ENCODE measurements around the gene GGACT. TPM values are rescaled to one million over a fixed set of nuclear protein-coding genes. Genes with fewer than 3 reads are reported as not detected.

Gene GGACT
- total RNA-seq, 1 experiment from 2014 or later = 2.5 TPM

DNA sequence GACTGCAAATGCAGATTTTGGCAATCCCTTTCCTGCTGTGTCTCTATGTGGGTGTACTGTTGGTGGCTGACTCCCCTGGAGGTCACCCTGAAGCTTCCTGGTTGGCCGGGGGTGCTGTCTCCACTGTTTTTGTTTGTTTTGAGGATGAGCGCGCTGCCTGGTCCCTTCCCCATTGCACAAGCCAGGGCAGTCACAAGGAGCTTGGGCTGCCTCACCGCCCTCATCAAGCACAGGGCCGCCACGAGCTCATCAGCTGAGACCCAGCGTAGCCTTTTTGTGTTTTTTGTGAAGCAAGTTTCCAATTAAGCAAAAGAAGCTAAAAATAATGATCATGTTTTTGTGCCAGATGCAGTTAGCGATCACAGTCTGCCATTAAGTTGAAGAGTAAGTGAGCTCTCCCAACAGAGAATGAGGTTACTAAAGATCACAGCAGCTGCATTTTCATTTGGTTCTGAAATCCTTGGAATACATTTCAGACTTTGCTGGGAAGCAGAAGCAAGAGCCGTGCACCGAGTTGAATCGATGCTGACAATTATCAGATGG lies 57.8 kb downstream of the GGACT start:
- BruUV-seq (replicated peaks) = no TSS peak
- Histone ChIP-seq H3K4me3 (ENCODE audit: low read depth in 2 of 2, low read length in 2 of 2) (no peak overlapping the region), H3K27me3 (ENCODE audit: control insufficient read depth, insufficient read depth, low read length) (no peaks in the 10 kb centered on the region), H3K27ac (ENCODE audit: low read length) (no peak overlapping the region), H3K4me1 (ENCODE audit: control insufficient read depth, insufficient read depth, low read length) (no peaks in the 10 kb centered on the region; the same call in 1 of the 2 replicates), H3K9me3 (ENCODE audit: control insufficient read depth, insufficient read depth, low read depth, low read length) (no peaks in the 10 kb centered on the region), H3K36me3 (ENCODE audit: control insufficient read depth, insufficient read depth, low read length) (no peaks in the 10 kb centered on the region)
- POLR2A ChIA-PET = no interaction called here
- no peak for TF ChIP-seq POLR2AphosphoS5 (IDR thresholded peaks at IDR 0.05; ENCODE audit: low read depth, low read length)
- TF ChIP-seq, protein P1, sequence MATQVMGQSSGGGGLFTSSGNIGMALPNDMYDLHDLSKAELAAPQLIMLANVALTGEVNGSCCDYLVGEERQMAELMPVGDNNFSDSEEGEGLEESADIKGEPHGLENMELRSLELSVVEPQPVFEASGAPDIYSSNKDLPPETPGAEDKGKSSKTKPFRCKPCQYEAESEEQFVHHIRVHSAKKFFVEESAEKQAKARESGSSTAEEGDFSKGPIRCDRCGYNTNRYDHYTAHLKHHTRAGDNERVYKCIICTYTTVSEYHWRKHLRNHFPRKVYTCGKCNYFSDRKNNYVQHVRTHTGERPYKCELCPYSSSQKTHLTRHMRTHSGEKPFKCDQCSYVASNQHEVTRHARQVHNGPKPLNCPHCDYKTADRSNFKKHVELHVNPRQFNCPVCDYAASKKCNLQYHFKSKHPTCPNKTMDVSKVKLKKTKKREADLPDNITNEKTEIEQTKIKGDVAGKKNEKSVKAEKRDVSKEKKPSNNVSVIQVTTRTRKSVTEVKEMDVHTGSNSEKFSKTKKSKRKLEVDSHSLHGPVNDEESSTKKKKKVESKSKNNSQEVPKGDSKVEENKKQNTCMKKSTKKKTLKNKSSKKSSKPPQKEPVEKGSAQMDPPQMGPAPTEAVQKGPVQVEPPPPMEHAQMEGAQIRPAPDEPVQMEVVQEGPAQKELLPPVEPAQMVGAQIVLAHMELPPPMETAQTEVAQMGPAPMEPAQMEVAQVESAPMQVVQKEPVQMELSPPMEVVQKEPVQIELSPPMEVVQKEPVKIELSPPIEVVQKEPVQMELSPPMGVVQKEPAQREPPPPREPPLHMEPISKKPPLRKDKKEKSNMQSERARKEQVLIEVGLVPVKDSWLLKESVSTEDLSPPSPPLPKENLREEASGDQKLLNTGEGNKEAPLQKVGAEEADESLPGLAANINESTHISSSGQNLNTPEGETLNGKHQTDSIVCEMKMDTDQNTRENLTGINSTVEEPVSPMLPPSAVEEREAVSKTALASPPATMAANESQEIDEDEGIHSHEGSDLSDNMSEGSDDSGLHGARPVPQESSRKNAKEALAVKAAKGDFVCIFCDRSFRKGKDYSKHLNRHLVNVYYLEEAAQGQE (IDR thresholded peaks at IDR 0.05; ENCODE audit: insufficient read depth in 1 of 2, low read depth in 2 of 2, low read length in 1 of 2) = no peak
- no peak for TF ChIP-seq SIN3A (IDR thresholded peaks at IDR 0.05; ENCODE audit: borderline replicate concordance, insufficient read depth, low read depth, low read length)
- TF ChIP-seq, protein P2, sequence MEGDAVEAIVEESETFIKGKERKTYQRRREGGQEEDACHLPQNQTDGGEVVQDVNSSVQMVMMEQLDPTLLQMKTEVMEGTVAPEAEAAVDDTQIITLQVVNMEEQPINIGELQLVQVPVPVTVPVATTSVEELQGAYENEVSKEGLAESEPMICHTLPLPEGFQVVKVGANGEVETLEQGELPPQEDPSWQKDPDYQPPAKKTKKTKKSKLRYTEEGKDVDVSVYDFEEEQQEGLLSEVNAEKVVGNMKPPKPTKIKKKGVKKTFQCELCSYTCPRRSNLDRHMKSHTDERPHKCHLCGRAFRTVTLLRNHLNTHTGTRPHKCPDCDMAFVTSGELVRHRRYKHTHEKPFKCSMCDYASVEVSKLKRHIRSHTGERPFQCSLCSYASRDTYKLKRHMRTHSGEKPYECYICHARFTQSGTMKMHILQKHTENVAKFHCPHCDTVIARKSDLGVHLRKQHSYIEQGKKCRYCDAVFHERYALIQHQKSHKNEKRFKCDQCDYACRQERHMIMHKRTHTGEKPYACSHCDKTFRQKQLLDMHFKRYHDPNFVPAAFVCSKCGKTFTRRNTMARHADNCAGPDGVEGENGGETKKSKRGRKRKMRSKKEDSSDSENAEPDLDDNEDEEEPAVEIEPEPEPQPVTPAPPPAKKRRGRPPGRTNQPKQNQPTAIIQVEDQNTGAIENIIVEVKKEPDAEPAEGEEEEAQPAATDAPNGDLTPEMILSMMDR (IDR thresholded peaks at IDR 0.05) = no peak
- CTCF ChIA-PET = no interaction called here
- in situ Hi-C loops (cut with HindIII; ENCODE audit: low pct_unique_long_range_greater_than_20kb, low sequenced_read_pairs) (no loop called here), intact Hi-C loops (cut with micrococcal nuclease; ENCODE audit: unreplicated experiment) (no loop called here)
- DNase-seq (ENCODE audit: low read depth, low spot score) = no peak
- no peak for ATAC-seq

DNA sequence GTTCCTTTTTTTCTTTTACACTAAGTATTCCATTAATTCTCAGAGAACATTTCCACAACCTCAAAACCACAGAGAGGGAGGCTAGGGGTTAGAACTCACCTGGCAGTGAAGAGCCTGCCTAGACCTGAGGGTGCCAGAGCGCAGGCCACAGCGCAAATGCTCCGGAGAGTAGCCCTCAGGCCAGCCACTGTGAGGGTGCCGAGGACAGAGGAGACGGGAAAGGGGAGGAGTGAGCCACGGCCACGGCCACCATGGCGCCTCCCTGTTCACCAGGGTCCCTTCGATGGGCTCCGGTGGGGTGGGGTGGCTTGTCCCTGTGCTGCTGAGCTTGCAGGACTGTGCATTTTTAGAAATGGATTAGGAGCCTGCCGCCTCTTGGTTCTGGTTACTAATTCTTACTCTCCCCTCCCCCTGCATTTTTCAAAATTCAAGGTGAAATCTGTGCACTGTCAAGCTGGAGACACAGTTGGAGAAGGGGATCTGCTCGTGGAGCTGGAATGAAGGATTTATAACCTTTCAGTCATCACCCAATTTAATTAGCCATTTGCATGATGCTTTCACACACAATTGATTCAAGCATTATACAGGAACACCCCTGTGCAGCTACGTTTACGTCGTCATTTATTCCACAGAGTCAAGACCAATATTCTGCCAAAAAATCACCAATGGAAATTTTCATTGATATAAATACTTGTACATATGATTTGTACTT lies 58.8 kb downstream of the GGACT start:
- H3K27me3 ChIP-seq (ENCODE audit: control insufficient read depth, insufficient read depth, low read length) = no peaks in the 10 kb centered on the region
- ATAC-seq (no peak), DNase-seq (ENCODE audit: low read depth, low spot score) (no peak)
- H3K27ac ChIP-seq (ENCODE audit: low read length) = no peak overlapping the region
- no peaks in the 10 kb centered on the region for H3K36me3 ChIP-seq (ENCODE audit: control insufficient read depth, insufficient read depth, low read length)
- no peaks in the 10 kb centered on the region for H3K9me3 ChIP-seq (ENCODE audit: control insufficient read depth, insufficient read depth, low read depth, low read length)
- TF ChIP-seq TCF7L2 (IDR thresholded peaks at IDR 0.05; ENCODE audit: low read depth, low read length) (no peak), POLR2AphosphoS5 (IDR thresholded peaks at IDR 0.05; ENCODE audit: low read depth, low read length) (no peak), SIN3A (IDR thresholded peaks at IDR 0.05; ENCODE audit: borderline replicate concordance, insufficient read depth, low read depth, low read length) (no peak)
- TF ChIP-seq, protein P1 (IDR thresholded peaks at IDR 0.05; ENCODE audit: insufficient read depth in 1 of 2, low read depth in 2 of 2, low read length in 1 of 2) = no peak
- TF ChIP-seq, protein P2 (IDR thresholded peaks at IDR 0.05) = no peak
- intact Hi-C loops (cut with micrococcal nuclease; ENCODE audit: unreplicated experiment) = no loop called here
- no peak overlapping the region for H3K4me3 ChIP-seq (ENCODE audit: low read depth in 2 of 2, low read length in 2 of 2)
- H3K4me1 ChIP-seq (ENCODE audit: control insufficient read depth, insufficient read depth, low read length) = no peaks in the 10 kb centered on the region; the same call in 1 of the 2 replicates
- BruUV-seq (replicated peaks) = no TSS peak
- ChIA-PET POLR2A (no interaction called here), CTCF (no interaction called here)
- in situ Hi-C loops (cut with HindIII; ENCODE audit: low pct_unique_long_range_greater_than_20kb, low sequenced_read_pairs) = no loop called here

All from Panc1 (cell line).